DND-41 (cell line): ENCODE results near the gene MAP1LC3B.

Experiments
- EZH2 ChIP-seq: IDR thresholded peaks from 3 replicates; pipeline ENCODE4 v1.6.1; 2012; ENCODE audit warnings: borderline replicate concordance, low read depth, mild to moderate bottlenecking, moderate library complexity, low read length, inconsistent platforms; ENCODE audit not compliant: severe bottlenecking
- TF ChIP-seq, protein P1 (sequence below): IDR thresholded peaks from 2 replicates; pipeline ENCODE4 v1.5.1; 2012; ENCODE audit warnings: borderline replicate concordance, low read length, moderate library complexity, mild to moderate bottlenecking; ENCODE audit not compliant: poor library complexity, severe bottlenecking; ENCODE audit errors: extremely low read depth

DNA sequence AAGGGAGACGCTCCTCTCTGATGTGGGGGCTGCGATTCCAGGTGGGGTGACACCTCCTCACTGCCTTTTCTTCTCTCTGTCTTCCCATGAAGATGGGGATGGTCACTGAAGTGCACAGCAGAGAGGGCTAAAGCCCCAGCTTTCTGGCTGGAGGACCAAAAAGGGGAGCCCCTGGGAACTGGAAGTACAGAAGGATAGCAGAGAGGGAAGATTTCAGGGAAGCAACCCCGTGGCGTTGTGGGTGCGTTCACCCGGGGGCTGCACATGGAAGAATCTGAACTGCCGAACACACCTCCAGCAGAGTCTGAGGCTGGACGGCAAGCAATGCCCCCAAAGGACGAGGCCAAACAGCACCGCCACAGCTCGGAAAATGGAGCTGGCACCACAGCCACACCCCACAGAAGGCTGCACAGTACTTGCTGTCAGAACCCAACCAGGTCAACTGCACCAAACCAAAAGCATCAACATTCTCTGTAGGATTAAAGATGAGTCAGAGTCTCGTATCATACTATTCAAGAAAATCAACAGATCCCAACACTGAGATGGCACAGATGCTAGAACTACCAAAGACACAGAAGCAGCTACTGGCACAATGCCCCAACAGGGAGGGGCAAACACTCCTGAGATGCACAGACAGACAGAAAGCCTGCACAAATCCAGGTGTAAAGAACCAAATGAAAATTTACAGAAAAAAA lies 49.9 kb downstream of the MAP1LC3B start:
- TF ChIP-seq, protein P1, sequence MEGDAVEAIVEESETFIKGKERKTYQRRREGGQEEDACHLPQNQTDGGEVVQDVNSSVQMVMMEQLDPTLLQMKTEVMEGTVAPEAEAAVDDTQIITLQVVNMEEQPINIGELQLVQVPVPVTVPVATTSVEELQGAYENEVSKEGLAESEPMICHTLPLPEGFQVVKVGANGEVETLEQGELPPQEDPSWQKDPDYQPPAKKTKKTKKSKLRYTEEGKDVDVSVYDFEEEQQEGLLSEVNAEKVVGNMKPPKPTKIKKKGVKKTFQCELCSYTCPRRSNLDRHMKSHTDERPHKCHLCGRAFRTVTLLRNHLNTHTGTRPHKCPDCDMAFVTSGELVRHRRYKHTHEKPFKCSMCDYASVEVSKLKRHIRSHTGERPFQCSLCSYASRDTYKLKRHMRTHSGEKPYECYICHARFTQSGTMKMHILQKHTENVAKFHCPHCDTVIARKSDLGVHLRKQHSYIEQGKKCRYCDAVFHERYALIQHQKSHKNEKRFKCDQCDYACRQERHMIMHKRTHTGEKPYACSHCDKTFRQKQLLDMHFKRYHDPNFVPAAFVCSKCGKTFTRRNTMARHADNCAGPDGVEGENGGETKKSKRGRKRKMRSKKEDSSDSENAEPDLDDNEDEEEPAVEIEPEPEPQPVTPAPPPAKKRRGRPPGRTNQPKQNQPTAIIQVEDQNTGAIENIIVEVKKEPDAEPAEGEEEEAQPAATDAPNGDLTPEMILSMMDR: no peak
- no peak for TF ChIP-seq EZH2
